ENCODE measurements around the gene SDHAF1. TPM values are rescaled to one million over a fixed set of nuclear protein-coding genes. Genes with fewer than 3 reads are reported as not detected.
"Not testable (repeated sequence)": the region's sequence is repeated elsewhere in the genome, so short reads cannot be mapped to it uniquely, and the experiment has no call there.

SDHAF1 gene
- total RNA-seq, 1 experiment from 2014 or later: 44.7 TPM

DNA sequence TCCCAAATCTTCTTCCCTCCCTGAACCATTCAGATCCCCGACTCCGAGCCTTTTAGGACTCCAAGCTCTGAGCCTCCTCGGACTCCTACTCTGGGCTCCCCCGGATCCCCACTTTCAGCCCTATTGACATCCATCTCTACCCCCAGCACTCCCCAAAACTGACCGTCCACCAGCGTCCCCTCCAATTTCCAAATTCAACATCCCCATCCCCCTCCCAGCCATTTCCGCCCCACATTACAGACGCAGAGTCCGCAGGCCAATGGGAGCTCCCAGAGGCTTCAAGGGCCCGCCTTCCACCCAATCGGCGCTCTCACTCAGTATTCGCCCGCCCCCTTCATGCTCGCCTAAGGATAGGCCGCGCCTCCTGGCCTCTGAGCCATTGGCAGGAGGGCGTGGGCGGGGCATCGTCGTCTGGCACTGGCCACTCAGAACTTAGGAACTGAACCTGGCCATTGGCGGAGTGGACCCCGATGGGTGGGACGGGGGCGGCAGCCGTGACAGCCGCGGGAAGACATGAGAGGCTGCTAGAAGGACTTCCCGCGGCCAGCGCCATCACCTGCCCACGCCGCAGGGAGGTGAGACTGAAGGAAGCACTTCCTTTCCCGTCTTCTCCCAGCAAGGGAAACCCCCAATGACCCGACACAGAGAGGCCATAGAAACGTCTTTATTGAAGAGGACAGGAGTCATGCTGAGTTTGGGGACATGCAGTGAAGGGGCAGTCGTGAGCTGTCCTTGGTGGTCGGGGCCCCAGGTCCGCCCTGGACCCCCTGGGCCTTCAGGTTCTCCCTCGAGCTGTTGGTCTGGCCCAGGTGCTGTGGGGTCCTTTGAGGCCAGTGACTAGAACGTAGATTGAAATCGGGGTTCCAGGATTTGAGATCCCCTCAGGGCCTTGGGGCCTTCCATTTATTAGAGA is 19.3 kb downstream of the SDHAF1 start, which contains the start of gene ALKBH6:
ALKBH6 (minus strand) TSS at position 202 of the 913 bp plus-strand sequence. CDS start 816 bp downstream, outside the sequence.
- DNase-seq (ENCODE audit: low read depth): peak; percentile 100

DNA sequence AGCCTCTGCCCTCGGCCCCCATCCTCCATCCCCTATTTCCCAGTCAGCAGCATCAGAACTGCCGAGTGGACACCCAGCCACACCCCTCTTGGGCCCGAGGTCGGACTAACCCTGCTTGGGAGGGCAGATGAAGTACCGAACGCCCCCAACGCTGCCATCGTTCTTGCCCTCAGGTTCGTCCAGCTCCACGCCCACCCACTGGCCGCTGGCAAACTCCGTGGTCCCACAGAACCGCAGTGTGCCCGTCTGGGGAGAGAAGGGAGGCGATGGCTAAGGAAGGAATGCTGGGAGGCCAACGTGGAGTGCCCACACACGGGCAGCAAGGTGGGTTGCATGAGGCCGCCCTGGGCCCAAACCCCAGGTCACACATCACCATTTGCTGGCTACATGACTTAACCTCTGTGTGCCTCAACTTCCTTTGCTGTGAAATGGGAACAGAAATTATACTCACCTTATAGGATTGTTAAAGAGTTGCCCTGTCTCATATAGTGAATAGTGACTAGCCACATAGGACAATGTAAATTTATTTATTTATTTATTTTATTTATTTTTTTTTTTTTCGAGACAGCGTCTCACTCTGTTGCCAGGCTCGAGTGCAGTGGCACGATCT is 24.2 kb downstream of the SDHAF1 start:
- DNase-seq (ENCODE audit: low read depth): no peak

DNA sequence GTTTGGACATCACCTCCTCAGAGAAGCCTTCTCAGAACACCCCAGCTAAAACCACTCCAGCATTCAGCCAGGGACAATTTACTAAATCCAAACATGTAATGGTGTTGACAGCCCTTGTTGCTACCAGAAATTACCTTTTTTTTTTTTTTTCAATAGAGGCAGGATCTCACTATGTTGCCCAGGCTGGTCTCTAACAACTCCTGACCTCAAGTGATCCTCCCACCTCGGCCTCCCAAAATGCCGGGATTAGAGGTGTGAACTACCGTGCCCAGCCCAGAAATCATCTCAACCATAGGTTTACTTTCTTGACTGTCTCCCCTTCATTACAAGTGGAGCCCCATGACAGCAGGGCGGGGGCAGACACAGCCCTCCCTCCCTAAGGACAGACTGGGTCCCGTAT is 28.4 kb downstream of the SDHAF1 start:
- no peak for DNase-seq (ENCODE audit: low read depth)

DNA sequence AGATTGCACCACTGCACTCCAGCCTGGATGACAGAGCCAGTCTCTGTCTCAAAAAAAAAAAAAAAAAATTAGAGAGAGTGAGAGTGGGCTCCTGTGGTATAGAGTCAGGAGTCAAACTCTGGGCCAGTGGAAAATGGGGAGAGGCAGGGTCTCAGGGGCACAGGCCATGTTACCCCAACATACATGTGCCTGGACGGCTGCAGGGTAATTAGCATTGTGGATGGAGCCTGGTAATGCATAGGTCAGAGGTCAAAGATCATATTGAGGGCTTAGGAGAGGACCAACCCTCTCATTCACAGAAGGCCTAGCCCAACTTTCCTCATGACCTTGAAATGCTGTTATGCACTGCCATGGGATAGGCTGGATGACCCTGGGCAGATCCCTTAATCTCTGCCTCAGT is 30.6 kb downstream of the SDHAF1 start:
- no peak for DNase-seq (ENCODE audit: low read depth)

DNA sequence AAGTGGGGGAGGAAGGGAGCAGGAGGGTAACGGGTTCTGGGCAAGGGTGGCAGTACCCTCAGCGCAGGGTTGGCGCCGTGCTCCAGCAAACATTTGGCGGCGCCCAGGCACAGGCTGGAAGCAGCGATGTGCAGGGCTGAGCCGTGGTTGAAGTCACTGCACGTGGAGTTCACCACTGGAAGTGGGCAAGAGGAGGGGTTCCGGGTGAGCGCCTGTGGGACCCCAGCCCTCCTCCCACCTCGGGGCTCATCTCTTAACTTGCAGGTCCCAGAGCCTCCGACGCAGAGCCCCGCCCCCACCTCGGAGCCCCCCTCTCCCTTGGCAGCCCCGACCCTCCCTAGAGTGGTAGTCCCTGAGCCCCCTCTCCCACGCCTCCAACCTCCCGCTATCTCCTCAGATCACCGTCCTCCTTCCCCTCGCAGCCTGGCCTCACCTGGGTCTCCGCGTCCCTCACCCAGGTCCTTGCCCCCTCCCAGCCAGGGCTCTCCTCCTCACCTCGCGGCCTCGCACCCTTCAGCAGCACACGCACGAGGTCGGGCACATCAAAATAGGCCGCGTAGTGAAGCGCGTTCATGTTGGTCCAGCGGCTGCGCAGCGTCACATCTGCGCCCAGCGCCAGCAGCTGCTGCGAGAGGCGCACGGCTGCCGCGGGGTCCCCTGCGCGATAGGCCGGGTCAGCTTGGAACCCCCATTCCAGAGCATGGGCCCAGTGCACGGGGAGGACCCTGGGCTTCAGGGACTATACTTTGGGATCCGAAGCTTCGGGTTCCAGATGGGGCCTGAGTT is 31.3 kb downstream of the SDHAF1 start:
- no peak for DNase-seq (ENCODE audit: low read depth)

DNA sequence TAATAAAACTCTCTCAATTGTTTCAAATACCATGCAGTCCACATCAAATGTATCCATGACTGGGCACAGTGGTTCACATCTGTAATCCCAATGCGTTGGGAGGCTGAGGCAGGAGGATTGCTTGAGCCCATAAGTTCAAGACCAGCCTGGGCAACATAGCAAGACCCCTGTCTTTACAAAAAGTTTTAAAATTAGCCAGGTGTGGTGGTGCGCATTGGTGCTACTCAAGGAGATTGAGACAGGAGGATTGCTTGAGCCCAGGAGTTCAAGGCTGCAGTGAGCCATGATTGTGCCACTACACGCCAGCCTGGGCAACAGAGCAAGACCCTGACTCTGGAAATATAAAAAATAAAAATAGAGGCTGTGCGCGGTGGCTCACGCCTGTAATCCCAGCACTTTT is 32.7 kb downstream of the SDHAF1 start:
- DNase-seq (ENCODE audit: low read depth): no peak

DNA sequence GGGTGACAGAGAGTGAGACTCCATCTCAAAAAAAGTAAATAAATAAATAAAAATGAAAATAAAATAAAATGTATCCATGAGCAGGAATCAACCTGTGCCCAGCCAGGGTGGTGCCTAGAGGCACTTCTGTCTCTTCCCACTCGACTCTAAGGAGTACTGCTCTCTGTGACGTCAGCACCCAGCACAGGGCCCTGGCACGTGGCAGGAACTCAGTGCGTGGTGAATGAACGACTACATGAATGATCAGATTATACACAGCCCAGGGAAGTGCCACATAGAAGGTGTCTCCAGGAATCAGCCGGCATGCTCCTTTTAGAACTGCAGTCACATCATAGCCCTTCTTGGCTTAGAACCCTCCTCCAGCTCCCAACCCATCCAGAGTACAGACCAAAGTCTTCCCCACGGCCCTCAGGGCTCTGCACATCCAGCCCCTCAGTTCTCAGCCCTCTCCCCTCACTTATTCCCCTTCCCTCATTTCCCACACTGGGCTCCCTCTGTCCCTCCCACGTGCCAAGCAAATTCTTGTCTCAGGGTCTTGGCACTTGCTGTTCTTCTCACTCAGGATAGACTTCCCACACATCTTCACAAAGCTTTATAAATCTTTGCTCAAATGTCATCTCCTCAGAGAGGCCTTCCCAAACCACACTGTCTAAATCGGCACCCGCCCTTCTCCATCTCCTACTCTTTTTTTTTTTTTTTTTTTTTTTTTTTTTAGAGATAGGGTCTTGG is 33.5 kb downstream of the SDHAF1 start:
- DNase-seq (ENCODE audit: low read depth): no peak

DNA sequence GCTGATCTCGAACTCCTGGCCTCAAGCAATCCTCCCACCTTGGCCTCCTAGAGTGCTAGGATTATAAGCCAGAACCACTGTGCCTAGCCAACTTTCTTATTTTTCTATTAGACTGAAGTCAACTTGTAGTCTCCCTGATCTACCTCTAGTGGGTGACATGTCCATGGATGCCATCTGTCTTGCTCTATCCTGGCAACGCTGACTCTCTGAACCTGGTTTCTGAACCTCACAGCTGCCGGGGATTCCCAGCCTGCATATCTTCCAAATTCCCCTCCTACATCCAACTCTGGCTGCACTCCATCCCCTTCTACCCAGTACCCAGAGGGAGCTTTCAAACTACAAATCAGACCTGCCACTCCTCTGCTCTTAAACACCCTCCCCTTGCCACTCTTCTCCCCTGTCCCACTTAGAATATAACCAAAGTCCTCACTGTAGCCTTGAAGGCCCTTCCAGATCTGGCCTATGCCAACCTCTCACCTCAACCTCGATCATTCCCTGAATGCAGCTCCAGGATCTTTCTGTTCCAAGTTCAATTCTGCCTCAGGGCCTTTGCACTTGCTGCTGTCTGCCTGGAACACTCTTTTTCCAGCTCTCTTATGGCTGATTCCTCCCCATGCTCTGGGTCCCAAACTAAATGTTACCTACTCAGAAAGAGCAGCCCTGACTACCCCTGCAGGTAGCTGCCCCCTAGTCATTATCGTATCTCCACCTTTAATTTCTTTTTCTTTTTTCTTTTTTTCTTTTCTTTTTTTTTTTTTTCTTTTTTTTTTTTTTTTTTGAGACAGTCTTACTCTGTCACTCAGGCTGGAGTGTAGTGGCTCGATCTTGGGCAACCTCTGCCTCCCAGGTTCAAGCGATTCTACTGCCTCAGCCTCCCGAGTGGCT is 35.5 kb downstream of the SDHAF1 start:
- DNase-seq (ENCODE audit: low read depth): peak; percentile 36

DNA sequence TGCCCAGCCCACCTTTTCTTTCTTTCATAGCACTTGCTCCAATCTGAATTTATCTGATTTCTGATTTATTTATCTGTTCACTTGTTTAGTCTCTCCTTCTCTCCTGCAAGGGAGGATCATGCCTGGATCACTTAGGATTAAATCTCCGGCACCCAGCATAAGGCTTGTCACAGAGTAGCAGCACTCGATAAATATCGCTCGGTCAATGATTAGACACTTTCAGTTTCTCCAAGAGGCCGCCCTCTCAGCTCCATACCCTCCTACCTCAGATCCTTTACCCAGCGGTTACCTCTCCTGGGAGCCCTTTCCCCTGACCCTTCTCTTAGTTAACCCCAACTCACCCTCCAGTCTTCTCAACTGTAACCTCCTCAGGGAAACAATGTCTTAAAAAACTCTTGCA is 36.3 kb downstream of the SDHAF1 start:
- no peak for DNase-seq (ENCODE audit: low read depth)

DNA sequence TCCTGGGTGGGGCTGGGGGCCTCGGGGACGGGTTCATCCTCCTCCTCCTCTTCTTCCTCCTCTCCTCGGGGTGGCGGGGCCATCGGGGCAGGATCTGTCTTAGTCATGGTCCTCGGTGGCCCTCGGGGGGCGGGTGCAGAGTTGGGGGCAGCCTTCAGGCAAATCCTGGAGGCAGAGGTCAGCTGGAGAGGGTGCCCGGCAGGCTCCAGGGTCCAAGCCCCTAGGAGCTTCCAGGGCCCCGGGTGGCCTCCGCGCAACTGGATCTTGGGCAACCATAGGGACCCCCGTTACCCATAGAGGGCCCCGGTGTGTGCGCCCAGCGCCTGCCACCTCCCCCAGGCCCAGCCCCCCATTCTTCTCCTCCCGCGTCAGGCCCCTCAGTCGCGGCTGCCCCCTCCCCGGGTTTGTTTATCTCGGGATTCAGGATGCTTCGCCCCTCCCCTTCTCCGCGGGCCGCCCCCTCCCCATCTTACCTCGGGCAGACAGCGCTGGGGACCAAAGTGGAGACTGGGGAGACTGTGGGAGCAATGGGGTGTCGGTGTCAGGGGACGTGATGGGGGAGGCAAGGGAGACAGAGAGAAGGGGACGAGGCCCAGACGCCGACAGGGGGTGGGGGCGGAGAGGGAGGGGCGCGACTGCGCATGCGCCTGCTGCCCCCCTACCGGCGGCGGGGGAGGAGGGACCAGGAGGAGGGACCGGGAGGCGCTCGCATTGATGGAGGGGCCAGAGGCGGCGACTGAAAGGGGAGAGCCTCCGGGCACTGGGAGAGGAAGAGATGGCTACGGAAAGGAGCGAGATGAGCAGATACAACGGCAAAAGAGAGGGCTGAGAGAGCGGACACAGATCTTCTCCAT is 37.5 kb downstream of the SDHAF1 start, which contains the start of gene CLIP3:
CLIP3 (minus strand) TSS at position 623 of the 854 bp plus-strand sequence; CDS start at position 107, 516 bp downstream.
- peak; percentile 74 for DNase-seq (ENCODE audit: low read depth)

DNA sequence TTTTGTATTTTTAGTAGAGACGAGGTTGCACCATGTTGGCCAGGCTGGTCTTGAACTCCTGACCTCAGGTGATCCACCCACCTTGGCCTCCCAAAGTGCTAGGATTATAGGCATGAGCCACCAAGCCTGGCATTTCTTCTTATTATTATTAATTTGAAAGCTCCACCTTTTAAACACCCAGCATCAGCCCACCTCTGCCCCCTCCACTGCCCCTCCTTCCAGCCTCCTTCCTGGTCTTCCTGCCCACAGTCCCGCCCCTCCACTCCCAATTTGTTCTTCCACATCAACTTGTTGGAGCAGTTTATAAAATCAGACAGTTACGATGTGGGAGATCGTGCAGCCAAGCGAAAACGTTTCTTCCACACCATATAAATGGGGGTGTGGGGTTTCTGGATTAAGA is 45.5 kb downstream of the SDHAF1 start:
- DNase-seq (ENCODE audit: low read depth): no peak

DNA sequence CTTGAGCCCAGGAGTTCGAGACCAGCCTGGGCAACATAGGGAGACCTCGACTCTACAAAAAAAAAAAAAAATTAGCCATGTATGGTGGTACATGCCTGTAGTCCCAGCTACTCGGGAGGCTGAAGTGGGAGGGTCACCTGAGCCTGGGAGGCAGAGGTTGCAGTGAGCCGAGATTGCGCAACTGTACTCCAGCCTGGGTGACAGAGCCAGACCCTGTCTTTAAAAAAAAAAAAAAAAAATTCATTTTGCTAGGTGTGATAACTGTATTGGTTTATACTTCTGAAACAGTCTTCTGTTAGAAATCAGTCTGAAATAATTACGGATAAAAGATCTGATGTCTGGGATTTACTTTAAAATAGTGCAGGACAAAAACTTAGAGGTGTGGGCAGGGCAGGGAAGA is 46.1 kb downstream of the SDHAF1 start:
- not testable (repeated sequence) for DNase-seq (ENCODE audit: low read depth)

DNA sequence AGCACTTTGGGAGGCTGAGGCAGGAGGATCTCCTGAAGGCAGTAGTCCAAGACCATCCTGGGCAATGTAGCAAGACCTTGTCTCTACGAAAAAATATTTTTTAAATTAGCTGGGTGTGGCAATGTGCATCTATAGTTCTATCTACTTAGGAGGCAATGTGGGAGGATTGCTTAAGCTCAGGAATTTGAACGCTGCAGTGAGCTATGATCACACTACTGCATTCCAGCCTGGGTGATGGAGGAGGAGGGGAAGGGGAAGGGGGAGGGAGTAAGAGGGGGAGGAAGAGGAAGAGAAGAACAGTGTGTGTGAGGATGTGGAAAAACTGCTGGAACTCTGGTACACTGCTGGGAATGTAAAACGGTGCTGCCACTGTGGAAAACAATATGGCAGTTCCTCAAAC is 46.8 kb downstream of the SDHAF1 start:
- no peak for DNase-seq (ENCODE audit: low read depth)

DNA sequence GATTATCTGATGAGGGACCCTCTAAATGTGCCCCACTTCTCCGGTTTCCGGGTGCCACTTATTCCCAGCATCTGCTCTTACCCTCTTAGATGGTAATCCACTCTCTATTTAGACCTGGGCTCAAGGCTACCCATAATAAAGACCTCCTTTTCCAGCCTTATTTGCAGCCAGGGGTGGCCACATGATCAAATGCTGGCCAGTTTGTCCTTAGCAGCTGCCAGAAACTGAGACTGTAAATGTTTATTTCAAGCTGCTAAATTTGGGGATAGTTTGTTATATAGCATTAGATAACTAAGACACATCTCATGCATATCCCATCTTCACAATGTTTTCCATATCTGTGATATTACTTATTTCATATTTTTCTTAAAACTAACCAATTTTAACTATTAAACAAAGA is 49.0 kb downstream of the SDHAF1 start:
- no peak for DNase-seq (ENCODE audit: low read depth)

Other genes with a start within 250 kb of the SDHAF1 start
- 9.6 and 16.7 TPM in 2 replicates for gene U2AF1L4, start 249.8 kb upstream of the SDHAF1 start, total RNA-seq (2014; rRNA removed; shearing (Covaris generic))
- 52.4 and 63.9 TPM in 2 replicates for gene PSENEN, start 249.5 kb upstream of the SDHAF1 start, total RNA-seq (2014; rRNA removed; shearing (Covaris generic))
- gene LIN37, start 246.6 kb upstream of the SDHAF1 start, total RNA-seq (2014; rRNA removed; shearing (Covaris generic)): 13.3 and 13.8 TPM in 2 replicates
- gene HSPB6, start 238.2 kb upstream of the SDHAF1 start, total RNA-seq (2014; rRNA removed; shearing (Covaris generic)): 0.06 TPM in 1 of 2 replicates, not detected in the other
- 1.6 and 3.2 TPM in 2 replicates for gene PROSER3, start 237.0 kb upstream of the SDHAF1 start, total RNA-seq (2014; rRNA removed; shearing (Covaris generic))
- gene ARHGAP33, start 219.6 kb upstream of the SDHAF1 start, total RNA-seq (2014; rRNA removed; shearing (Covaris generic)): 7.0 and 9.0 TPM in 2 replicates
- gene PRODH2, start 182.3 kb upstream of the SDHAF1 start, total RNA-seq (2014; rRNA removed; shearing (Covaris generic)): not detected in 2 replicates
- gene NPHS1, start 142.7 kb upstream of the SDHAF1 start, total RNA-seq (2014; rRNA removed; shearing (Covaris generic)): not detected in 2 replicates
- gene KIRREL2, start 138.3 kb upstream of the SDHAF1 start, total RNA-seq (2014; rRNA removed; shearing (Covaris generic)): 0.34 and 0.60 TPM in 2 replicates
- gene APLP1, start 126.6 kb upstream of the SDHAF1 start, total RNA-seq (2014; rRNA removed; shearing (Covaris generic)): 2.5 and 6.5 TPM in 2 replicates
- gene NFKBID, start 94.6 kb upstream of the SDHAF1 start, total RNA-seq (2014; rRNA removed; shearing (Covaris generic)): 8.5 and 33.9 TPM in 2 replicates
- not detected in 2 replicates for gene HCST, start 92.7 kb upstream of the SDHAF1 start, total RNA-seq (2014; rRNA removed; shearing (Covaris generic))
- not detected in 2 replicates for gene TYROBP, start 86.9 kb upstream of the SDHAF1 start, total RNA-seq (2014; rRNA removed; shearing (Covaris generic))
- gene LRFN3, start 58.8 kb upstream of the SDHAF1 start, total RNA-seq (2014; rRNA removed; shearing (Covaris generic)): 1.2 and 1.4 TPM in 2 replicates
- gene SYNE4, start 13.6 kb downstream of the SDHAF1 start, total RNA-seq (2014; rRNA removed; shearing (Covaris generic)): not detected in 2 replicates
- gene ALKBH6, start 19.0 kb downstream of the SDHAF1 start, total RNA-seq (2014; rRNA removed; shearing (Covaris generic)): 15.4 and 32.2 TPM in 2 replicates
- gene CLIP3, start 37.7 kb downstream of the SDHAF1 start, total RNA-seq (2014; rRNA removed; shearing (Covaris generic)): 0.69 and 1.0 TPM in 2 replicates
- 0.54 and 0.86 TPM in 2 replicates for gene THAP8, start 59.1 kb downstream of the SDHAF1 start, total RNA-seq (2014; rRNA removed; shearing (Covaris generic))
- gene WDR62, start 59.7 kb downstream of the SDHAF1 start, total RNA-seq (2014; rRNA removed; shearing (Covaris generic)): 14.6 and 19.8 TPM in 2 replicates
- not detected in 2 replicates for gene OVOL3, start 116.0 kb downstream of the SDHAF1 start, total RNA-seq (2014; rRNA removed; shearing (Covaris generic))
- gene POLR2I, start 119.7 kb downstream of the SDHAF1 start, total RNA-seq (2014; rRNA removed; shearing (Covaris generic)): 68.9 and 105 TPM in 2 replicates
- 354 and 373 TPM in 2 replicates for gene TBCB, start 120.3 kb downstream of the SDHAF1 start, total RNA-seq (2014; rRNA removed; shearing (Covaris generic))
- gene CAPNS1, start 144.9 kb downstream of the SDHAF1 start, total RNA-seq (2014; rRNA removed; shearing (Covaris generic)): 122 and 257 TPM in 2 replicates
- not detected in 2 replicates for gene COX7A1, start 157.3 kb downstream of the SDHAF1 start, total RNA-seq (2014; rRNA removed; shearing (Covaris generic))
- 2.3 and 3.2 TPM in 2 replicates for gene ZNF565, start 219.5 kb downstream of the SDHAF1 start, total RNA-seq (2014; rRNA removed; shearing (Covaris generic))
- 211 and 232 TPM in 2 replicates for gene ZNF146, start 219.9 kb downstream of the SDHAF1 start, total RNA-seq (2014; rRNA removed; shearing (Covaris generic))